SK-N-SH (cell line): ENCODE data around the gene GPX1.

Source experiments
- CHD2 ChIP-seq: fragments of 150-350 bp; IDR thresholded peaks from 2 replicates; pipeline ENCODE4 v1.6.1; 2018; ENCODE audit warnings: low read length; ENCODE audit not compliant: partially characterized antibody
- CTCF ChIP-seq: fragments of 200-600 bp; sonication (generic); IDR thresholded peaks from 2 replicates; pipeline ENCODE4 v1.6.1; 2017; ENCODE audit warnings: antibody characterized with exemption, mild to moderate bottlenecking, moderate library complexity
- FOXJ3 ChIP-seq: sonication (generic); formaldehyde crosslinking; IDR thresholded peaks from 2 replicates; pipeline ENCODE4 v1.5.1; 2020; ENCODE audit warnings: mild to moderate bottlenecking, missing genetic modification reagents
- FOXM1 ChIP-seq: IDR thresholded peaks from 2 replicates; pipeline ENCODE4 v1.4.0; 2012; ENCODE audit warnings: low read depth, mild to moderate bottlenecking
- GATA2 ChIP-seq: sonication (generic); formaldehyde crosslinking; IDR thresholded peaks from 2 replicates; pipeline ENCODE4 v1.5.0; 2020; ENCODE audit warnings: mild to moderate bottlenecking, missing genetic modification reagents
- MXI1 ChIP-seq: IDR thresholded peaks from 2 replicates; pipeline ENCODE4 v1.6.1; 2012; ENCODE audit warnings: mild to moderate bottlenecking, low read depth, low read length, improper control_type of control experiment
- POLR2AphosphoS5 ChIP-seq: IDR thresholded peaks from 2 replicates; pipeline ENCODE4 v1.6.1; 2012; ENCODE audit warnings: low read depth, low read length
- RAD21 ChIP-seq: IDR thresholded peaks from 2 replicates; pipeline ENCODE4 v1.6.1; 2012; ENCODE audit warnings: mild to moderate bottlenecking, low read length
- REST ChIP-seq: IDR thresholded peaks from 2 replicates; pipeline ENCODE4 v1.6.1; 2012; ENCODE audit warnings: mild to moderate bottlenecking, low read depth, low read length, moderate library complexity
- RFX5 ChIP-seq: IDR thresholded peaks from 2 replicates; pipeline ENCODE4 v1.6.1; 2012; ENCODE audit warnings: mild to moderate bottlenecking, improper control_type of control experiment, low read length
- YY1 ChIP-seq: IDR thresholded peaks from 2 replicates; pipeline ENCODE4 v1.4.0; 2012; ENCODE audit warnings: low read depth, mild to moderate bottlenecking

- no peak for TF ChIP-seq CTCF
- TF ChIP-seq RFX5 = no peak
- TF ChIP-seq POLR2AphosphoS5 = no peak
- no peak for TF ChIP-seq FOXJ3 (CRISPR knock-in tag)
- TF ChIP-seq MXI1 = no peak
- TF ChIP-seq YY1 = no peak
- TF ChIP-seq FOXM1 = no peak
- TF ChIP-seq GATA2 (CRISPR knock-in tag) = no peak
- no peak for TF ChIP-seq CHD2
- TF ChIP-seq REST = no peak
- no peak for TF ChIP-seq RAD21
These were observed 41.3 kb upstream of the GPX1 start for GRCh38 chr3:49399461-49399860.
